CD4-positive, alpha-beta T cell treated with Interleukin-15 for 4 hours (primary cell): ENCODE data around the gene BAHCC1.

Source experiments
- DNase-seq: peaks from one replicate; pipeline ENCODE4 v3.0.0-alpha.2; 2020; ENCODE audit warnings: low spot score

BAHCC1 gene

GRCh38 chr17:81493198-81494038 is 98.2 kb downstream of the BAHCC1 start:
- DNase-seq, result no peak

- DNase-seq, result no peak
These were observed 99.5 kb downstream of the BAHCC1 start for GRCh38 chr17:81494626-81495377.

GRCh38 chr17:81498953-81499600 is 103.8 kb downstream of the BAHCC1 start:
- DNase-seq, result no peak

- DNase-seq, result no peak
These were observed 104.3 kb downstream of the BAHCC1 start for GRCh38 chr17:81499601-81499970.

- DNase-seq, result no peak
These were observed 104.8 kb downstream of the BAHCC1 start for GRCh38 chr17:81500047-81500446.

- DNase-seq, result no peak
These were observed 107.3 kb downstream of the BAHCC1 start for GRCh38 chr17:81502471-81503017.

- no peak for DNase-seq
These were observed 108.4 kb downstream of the BAHCC1 start for GRCh38 chr17:81503619-81504018.

- no peak for DNase-seq
These were observed 113.5 kb downstream of the BAHCC1 start for GRCh38 chr17:81508639-81509206.

GRCh38 chr17:81509207-81509971 is 114.1 kb downstream of the BAHCC1 start:
- DNase-seq, result peak; percentile 33

- no peak for DNase-seq
These were observed 114.9 kb downstream of the BAHCC1 start for GRCh38 chr17:81509972-81510784.

GRCh38 chr17:81510785-81511553 is 115.7 kb downstream of the BAHCC1 start:
- peak; percentile 40 for DNase-seq

GRCh38 chr17:81511554-81511803 is 116.2 kb downstream of the BAHCC1 start:
- no peak for DNase-seq

- peak; percentile 22 for DNase-seq
These were observed 116.7 kb downstream of the BAHCC1 start for GRCh38 chr17:81511804-81512561.

- DNase-seq, result peak; percentile 94
These were observed 117.5 kb downstream of the BAHCC1 start, which contains the start of gene ACTG1 for GRCh38 chr17:81512562-81513371. Gene ACTG1 (minus strand): TSS chr17:81512799. CDS start chr17:81512354, 445 bp downstream.

GRCh38 chr17:81513372-81513752 is 118.1 kb downstream of the BAHCC1 start:
- DNase-seq, result peak; percentile 58

- peak; percentile 19 for DNase-seq
These were observed 118.7 kb downstream of the BAHCC1 start for GRCh38 chr17:81513753-81514488.

GRCh38 chr17:81514489-81514738 is 119.2 kb downstream of the BAHCC1 start:
- DNase-seq, result no peak
